ENCODE data around the gene HIGD1A. TPM values are rescaled to one million over a fixed set of nuclear protein-coding genes. Genes with fewer than 3 reads are reported as not detected.

HIGD1A gene
- total RNA-seq, 3 donors from 2014 or later (not counting 1 experiment from before 2014, with no cell fraction given): 24.5 to 28.5 (median 28.2) TPM

DNA sequence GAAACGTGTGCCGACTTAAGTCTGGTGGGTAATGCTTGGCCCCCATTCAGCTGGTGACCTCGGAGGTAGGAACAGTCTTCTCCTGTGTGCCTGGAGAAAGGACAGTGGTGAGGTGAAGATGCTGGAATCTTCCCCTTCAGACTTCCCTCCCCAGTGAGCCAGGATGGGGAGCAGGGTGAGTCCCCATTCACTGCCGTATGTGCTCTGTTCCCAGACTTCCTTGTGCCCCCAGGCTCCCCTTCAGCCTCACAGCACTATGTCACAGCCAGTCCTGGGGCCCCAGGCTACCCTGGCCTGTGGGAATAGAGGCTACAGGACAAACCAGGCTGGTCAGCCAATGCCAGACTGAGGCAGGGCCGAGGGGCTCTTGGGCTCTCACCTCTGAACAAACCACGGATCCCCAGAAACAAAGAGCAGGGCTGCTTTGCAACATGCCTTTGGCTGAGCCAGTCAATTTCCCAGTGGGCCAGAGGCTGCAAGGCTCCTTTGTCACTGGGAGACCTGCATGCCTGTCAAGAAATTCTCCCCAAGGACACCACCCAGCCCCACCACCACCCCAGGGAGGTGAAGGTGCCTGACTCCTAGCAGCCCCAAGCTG, 69.9 kb downstream of the HIGD1A start:
- no peaks in the 10 kb centered on the region for H3K9me3 ChIP-seq (ENCODE audit: control insufficient read depth, insufficient read depth, low read length)
- Mint-ChIP-seq H3K27me3 (ENCODE audit: low read depth in 2 of 2) (peaks cover 3 to 7% of the 10 kb centered on the region in 2 donors), H3K36me3 (no peaks in the 10 kb centered on the region), H3K9me3 (no peaks in the 10 kb centered on the region), H3K4me1 (no peaks in the 10 kb centered on the region), H3K27ac (no peak overlapping the region), H3K4me3 (no peak overlapping the region)
- TF ChIP-seq, protein P1, sequence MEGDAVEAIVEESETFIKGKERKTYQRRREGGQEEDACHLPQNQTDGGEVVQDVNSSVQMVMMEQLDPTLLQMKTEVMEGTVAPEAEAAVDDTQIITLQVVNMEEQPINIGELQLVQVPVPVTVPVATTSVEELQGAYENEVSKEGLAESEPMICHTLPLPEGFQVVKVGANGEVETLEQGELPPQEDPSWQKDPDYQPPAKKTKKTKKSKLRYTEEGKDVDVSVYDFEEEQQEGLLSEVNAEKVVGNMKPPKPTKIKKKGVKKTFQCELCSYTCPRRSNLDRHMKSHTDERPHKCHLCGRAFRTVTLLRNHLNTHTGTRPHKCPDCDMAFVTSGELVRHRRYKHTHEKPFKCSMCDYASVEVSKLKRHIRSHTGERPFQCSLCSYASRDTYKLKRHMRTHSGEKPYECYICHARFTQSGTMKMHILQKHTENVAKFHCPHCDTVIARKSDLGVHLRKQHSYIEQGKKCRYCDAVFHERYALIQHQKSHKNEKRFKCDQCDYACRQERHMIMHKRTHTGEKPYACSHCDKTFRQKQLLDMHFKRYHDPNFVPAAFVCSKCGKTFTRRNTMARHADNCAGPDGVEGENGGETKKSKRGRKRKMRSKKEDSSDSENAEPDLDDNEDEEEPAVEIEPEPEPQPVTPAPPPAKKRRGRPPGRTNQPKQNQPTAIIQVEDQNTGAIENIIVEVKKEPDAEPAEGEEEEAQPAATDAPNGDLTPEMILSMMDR (IDR thresholded peaks at IDR 0.05): no peak
- no peaks in the 10 kb centered on the region for H3K27me3 ChIP-seq (ENCODE audit: control insufficient read depth, insufficient read depth, low read length)
- H3K4me3 ChIP-seq (ENCODE audit: low read length): no peak overlapping the region
- 81% methylated on average over 6 of the region's 6 CpGs for WGBS (ENCODE audit: insufficient coverage)
- H3K27ac ChIP-seq (ENCODE audit: low read length): no peak overlapping the region
- H3K36me3 ChIP-seq (ENCODE audit: control insufficient read depth, insufficient read depth, low read length): no peaks in the 10 kb centered on the region
- ATAC-seq: no peak
- intact Hi-C loops (cut with micrococcal nuclease): no loop called here
- no peaks in the 10 kb centered on the region for H3K4me1 ChIP-seq (ENCODE audit: control insufficient read depth, insufficient read depth, low read length)
- DNase-seq: no peak

DNA sequence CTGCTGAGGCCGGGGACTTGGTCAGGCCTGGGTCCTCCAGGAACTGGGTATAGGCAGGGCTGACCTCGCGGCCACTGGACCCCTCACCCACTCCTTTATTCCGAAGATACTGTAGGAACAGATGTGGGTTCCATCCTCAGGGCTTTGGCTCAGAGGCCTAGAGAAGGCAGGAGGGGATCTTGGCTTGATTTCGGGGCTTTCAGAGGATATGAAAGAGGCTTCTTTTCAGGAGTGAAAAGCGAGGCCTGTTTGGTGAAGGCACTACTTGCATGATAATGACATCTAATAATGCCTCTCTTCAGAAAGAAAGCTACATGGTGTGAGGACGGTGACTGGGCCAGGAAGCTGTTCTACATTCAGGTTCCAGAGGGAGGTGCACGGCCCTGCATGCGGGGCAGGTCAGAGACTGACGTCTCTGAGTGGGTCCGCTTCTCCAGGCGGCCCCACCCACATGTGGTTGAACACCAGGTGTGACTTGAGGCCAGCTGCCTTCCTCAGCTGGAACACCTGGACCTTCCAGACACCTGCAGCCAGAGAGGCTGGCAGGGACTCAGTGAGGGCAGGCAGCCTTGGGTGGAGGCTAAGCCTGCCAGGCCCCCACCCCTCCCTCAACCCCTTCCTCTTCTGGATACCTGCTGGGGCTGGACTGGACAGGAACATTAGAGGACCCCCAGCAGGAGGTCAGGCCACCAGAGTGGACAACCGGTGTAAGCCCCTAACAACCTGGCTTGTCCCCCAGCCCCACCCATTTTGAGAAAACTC, 70.6 kb downstream of the HIGD1A start:
- DNase-seq: no peak
- no peaks in the 10 kb centered on the region for H3K27me3 ChIP-seq (ENCODE audit: control insufficient read depth, insufficient read depth, low read length)
- Mint-ChIP-seq H3K27me3 (ENCODE audit: low read depth in 2 of 2) (peaks cover 3 to 4% of the 10 kb centered on the region in 2 donors), H3K36me3 (no peaks in the 10 kb centered on the region), H3K4me1 (no peaks in the 10 kb centered on the region), H3K9me3 (no peaks in the 10 kb centered on the region), H3K4me3 (no peak overlapping the region), H3K27ac (no peak overlapping the region)
- H3K9me3 ChIP-seq (ENCODE audit: control insufficient read depth, insufficient read depth, low read length): no peaks in the 10 kb centered on the region
- no peaks in the 10 kb centered on the region for H3K36me3 ChIP-seq (ENCODE audit: control insufficient read depth, insufficient read depth, low read length)
- no peak overlapping the region for H3K27ac ChIP-seq (ENCODE audit: low read length)
- intact Hi-C loops (cut with micrococcal nuclease): no loop called here
- no peak for ATAC-seq
- no peak overlapping the region for H3K4me3 ChIP-seq (ENCODE audit: low read length)
- TF ChIP-seq, protein P1 (IDR thresholded peaks at IDR 0.05): no peak
- H3K4me1 ChIP-seq (ENCODE audit: control insufficient read depth, insufficient read depth, low read length): no peaks in the 10 kb centered on the region
- WGBS (ENCODE audit: insufficient coverage): 88% methylated on average over 13 of the region's 13 CpGs

Other genes starting within 250 kb of the HIGD1A start
- gene SEC22C, start 222.5 kb downstream of the HIGD1A start, total RNA-seq: 10 to 100 TPM; 51.3 to 60.4 (median 55.9) TPM
- gene SS18L2, start 213.6 kb downstream of the HIGD1A start, total RNA-seq: 10 to 100 TPM; 33.5 to 47.6 (median 33.9) TPM
- gene NKTR, start 203.8 kb downstream of the HIGD1A start, total RNA-seq: 100 to 1,000 TPM; 212 to 252 (median 217) TPM
- 1 to 10 TPM; 2.1 to 3.0 (median 3.0) TPM for gene ZBTB47, start 150.8 kb downstream of the HIGD1A start, total RNA-seq
- gene KLHL40, start 119.0 kb downstream of the HIGD1A start, total RNA-seq: not detected
- not detected for gene HHATL, start 101.7 kb downstream of the HIGD1A start, total RNA-seq
- gene CCDC13, start 31.2 kb downstream of the HIGD1A start, total RNA-seq: under 1 TPM; 0.35 to 0.88 (median 0.47) TPM
- under 1 TPM; 0.56 to 0.95 (median 0.72) TPM for gene ACKR2, start 5.0 kb upstream of the HIGD1A start, total RNA-seq
- gene CYP8B1, start 71.4 kb upstream of the HIGD1A start, total RNA-seq: not detected
- gene ZNF662, start 101.7 kb upstream of the HIGD1A start, total RNA-seq: 1 to 10 TPM; 1.2 to 2.7 (median 1.7) TPM
- under 1 TPM in 2 of 3 donors, not detected in 1; 0.12 to 0.34 TPM for gene GASK1A, start 174.8 kb upstream of the HIGD1A start, total RNA-seq